Lower leg skin (tissue), 4 donors: ENCODE results near the gene MAP3K5. TPM values are rescaled to one million over a fixed set of nuclear protein-coding genes. Genes with fewer than 3 reads are reported as not detected.

Experiments
- DNase-seq, 2 donors: peaks; one replicate each; pipeline ENCODE4 v3.0.0-alpha.2; 2019; ENCODE audit warnings: low spot score in 2 of 2
- H3K4me3 ChIP-seq: fragments of 200-600 bp; sonication (generic); 2 replicates; pipeline ENCODE4 v1.5.1; 2017; ENCODE audit warnings: mild to moderate bottlenecking, low read depth; ENCODE audit not compliant: poor library complexity, severe bottlenecking
- CTCF ChIP-seq, 3 donors: fragments of 450-650 bp; IDR thresholded peaks; one replicate each; pipeline ENCODE4 v1.5.1; 2016; ENCODE audit warnings: antibody characterized with exemption in 3 of 3, mild to moderate bottlenecking in 3 of 3, moderate library complexity in 2 of 3
- POLR2A ChIP-seq, 2 donors: fragments of 450-650 bp; IDR thresholded peaks; one replicate each; pipeline ENCODE4 v1.6.1; 2016 to 2017; ENCODE audit warnings: antibody characterized with exemption in 2 of 2, mild to moderate bottlenecking in 1 of 2, moderate library complexity in 1 of 2
- WGBS, 2 donors: methylation state at CpG; one replicate each; pipeline ENCODE4 v1.1.5; 2018; 5-methylcytosine and 5-hydroxymethylcytosine counted together
- intact Hi-C: fragments of 100-400 bp; cut with DNase I; formaldehyde crosslinking; loops from one replicate; pipeline ENCODE4 v1.15.0; 2023; ENCODE audit warnings: low total_unique reads
- total RNA-seq, 4 donors: library from RNA; depleted of rRNA; stranded (reverse); fragments of >200 nt; gene quantifications; one replicate each; pipeline ENCODE4 v1.1.0, GENCODE V29; 2016

The MAP3K5 gene
- total RNA-seq, 4 donors from 2014 or later: 18.9 to 35.2 (median 27.0) TPM

- TF ChIP-seq POLR2A (IDR thresholded peaks at IDR 0.05) (no peak), CTCF (IDR thresholded peaks at IDR 0.05) (no peak)
- intact Hi-C loops: no loop called here
- DNase-seq: no peak
- H3K4me3 ChIP-seq: no peak overlapping the region
- 93 to 94% methylated on average over 3 of the region's 3 CpGs for WGBS, 2 donors
Measured at GRCh38 chr6:136668571-136668970, 123.7 kb downstream of the MAP3K5 start.

GRCh38 chr6:136666041-136666440 lies 126.2 kb downstream of the MAP3K5 start:
- TF ChIP-seq CTCF (IDR thresholded peaks at IDR 0.05) (no peak), POLR2A (IDR thresholded peaks at IDR 0.05) (no peak)
- WGBS, 2 donors: 95 to 96% methylated on average over 1 of the region's 1 CpG
- DNase-seq: no peak
- H3K4me3 ChIP-seq: no peak overlapping the region
- intact Hi-C loops: no loop called here

- intact Hi-C loops: no loop called here
- H3K4me3 ChIP-seq: no peak overlapping the region
- 74 to 76% methylated on average over 3 of the region's 3 CpGs for WGBS, 2 donors
- no peak for DNase-seq
- no peak for TF ChIP-seq CTCF (IDR thresholded peaks at IDR 0.05)
- no peak for TF ChIP-seq POLR2A (IDR thresholded peaks at IDR 0.05)
Measured at GRCh38 chr6:136662347-136663237, 129.7 kb downstream of the MAP3K5 start.

- TF ChIP-seq CTCF (IDR thresholded peaks at IDR 0.05) (no peak), POLR2A (IDR thresholded peaks at IDR 0.05) (no peak)
- H3K4me3 ChIP-seq: no peak overlapping the region
- DNase-seq: no peak
- 87 to 94% methylated on average over 1 of the region's 1 CpG for WGBS, 2 donors
- intact Hi-C loops: no loop called here
Measured at GRCh38 chr6:136660727-136661126, 131.6 kb downstream of the MAP3K5 start.

GRCh38 chr6:136659991-136660499 lies 132.2 kb downstream of the MAP3K5 start:
- H3K4me3 ChIP-seq: no peak overlapping the region
- DNase-seq: no peak
- TF ChIP-seq CTCF (IDR thresholded peaks at IDR 0.05): no peak
- TF ChIP-seq POLR2A (IDR thresholded peaks at IDR 0.05): no peak
- WGBS, 2 donors: 87 to 98% methylated on average over 6 of the region's 6 CpGs
- intact Hi-C loops: no loop called here
